HG03175 (cell line): ENCODE data around the gene PLD6.
A peak's percentile ranks its signal among the peaks of the same experiment; 100 is the strongest.
"Not testable (repeated sequence)": the region's sequence is repeated elsewhere in the genome, so short reads cannot be mapped to it uniquely, and the experiment has no call there.

ENCODE experiments used
- ATAC-seq: cut with Tn5 transposase; IDR thresholded peaks from one replicate; pipeline ENCODE4 v1.9.1; 2021; ENCODE audit warnings: mild to moderate bottlenecking, moderate library complexity; ENCODE audit not compliant: unreplicated experiment

The PLD6 gene

GRCh38 chr17:17179371-17179827 lies 26.7 kb downstream of the PLD6 start:
- ATAC-seq: no peak

- no peak for ATAC-seq
These were observed 29.0 kb downstream of the PLD6 start for GRCh38 chr17:17177176-17177575.

GRCh38 chr17:17176341-17176740 lies 29.8 kb downstream of the PLD6 start:
- no peak for ATAC-seq

GRCh38 chr17:17175917-17176316 lies 30.2 kb downstream of the PLD6 start:
- ATAC-seq: peak; percentile 62

- ATAC-seq: no peak
These were observed 30.8 kb downstream of the PLD6 start for GRCh38 chr17:17175340-17175739.

- ATAC-seq: no peak
These were observed 32.2 kb downstream of the PLD6 start for GRCh38 chr17:17173921-17174320.

- ATAC-seq: no peak
These were observed 33.1 kb downstream of the PLD6 start for GRCh38 chr17:17172990-17173389.

- ATAC-seq: no peak
These were observed 33.9 kb downstream of the PLD6 start for GRCh38 chr17:17172001-17172939.

GRCh38 chr17:17171186-17171585 lies 34.9 kb downstream of the PLD6 start:
- no peak for ATAC-seq

- no peak for ATAC-seq
These were observed 35.7 kb downstream of the PLD6 start for GRCh38 chr17:17170346-17170985.

GRCh38 chr17:17169396-17169795 lies 36.7 kb downstream of the PLD6 start:
- no peak for ATAC-seq

- ATAC-seq: no peak
These were observed 37.7 kb downstream of the PLD6 start for GRCh38 chr17:17168401-17168800.

GRCh38 chr17:17167986-17168385 lies 38.1 kb downstream of the PLD6 start:
- ATAC-seq: no peak

- no peak for ATAC-seq
These were observed 38.8 kb downstream of the PLD6 start for GRCh38 chr17:17167356-17167755.

GRCh38 chr17:17166446-17166845 lies 39.7 kb downstream of the PLD6 start:
- ATAC-seq: no peak

GRCh38 chr17:17165666-17166308 lies 40.3 kb downstream of the PLD6 start:
- ATAC-seq: no peak

GRCh38 chr17:17164676-17165075 lies 41.5 kb downstream of the PLD6 start:
- ATAC-seq: no peak

GRCh38 chr17:17164156-17164555 lies 42.0 kb downstream of the PLD6 start:
- ATAC-seq: no peak

GRCh38 chr17:17161759-17162158 lies 44.4 kb downstream of the PLD6 start:
- ATAC-seq: no peak

GRCh38 chr17:17161121-17161520 lies 45.0 kb downstream of the PLD6 start:
- ATAC-seq: no peak

GRCh38 chr17:17159571-17159970 lies 46.6 kb downstream of the PLD6 start:
- no peak for ATAC-seq

- not testable (repeated sequence) for ATAC-seq
These were observed 47.6 kb downstream of the PLD6 start for GRCh38 chr17:17158506-17158905.
